GDM1 (cell line): ENCODE measurements around the gene KIFC1.
A peak's percentile ranks its signal among the peaks of the same experiment; 100 is the strongest.
"Not testable (repeated sequence)": the region's sequence is repeated elsewhere in the genome, so short reads cannot be mapped to it uniquely, and the experiment has no call there.

ENCODE experiments used
- DNase-seq: peaks from one replicate; lab custom pipeline; 2025; lab: John Stamatoyannopoulos, UW

Gene KIFC1

GRCh38 chr6:33373960-33374910, 17.4 kb upstream of the KIFC1 start:
- no peak for DNase-seq

GRCh38 chr6:33375143-33375671, 16.4 kb upstream of the KIFC1 start:
- no peak for DNase-seq

GRCh38 chr6:33377171-33377570, 14.5 kb upstream of the KIFC1 start:
- no peak for DNase-seq

GRCh38 chr6:33379184-33379583, 12.4 kb upstream of the KIFC1 start:
- DNase-seq, result not testable (repeated sequence)

GRCh38 chr6:33380272-33380981, 11.2 kb upstream of the KIFC1 start:
- no peak for DNase-seq

- DNase-seq, result no peak
These were observed 8.0 kb upstream of the KIFC1 start for GRCh38 chr6:33383427-33384185.

- DNase-seq, result no peak
These were observed 7.0 kb upstream of the KIFC1 start for GRCh38 chr6:33384581-33385020.

- no peak for DNase-seq
These were observed 1.4 kb upstream of the KIFC1 start for GRCh38 chr6:33390173-33390572.

- no peak for DNase-seq
These were observed 801 bp upstream of the KIFC1 start for GRCh38 chr6:33390767-33391277.

- DNase-seq, result no peak
These were observed 435 bp downstream of the KIFC1 start for GRCh38 chr6:33391922-33392594.

- DNase-seq, result no peak
These were observed 949 bp downstream of the KIFC1 start for GRCh38 chr6:33392595-33392948.

GRCh38 chr6:33392979-33393378, 1.4 kb downstream of the KIFC1 start:
- no peak for DNase-seq

GRCh38 chr6:33397541-33397940, 5.9 kb downstream of the KIFC1 start:
- DNase-seq, result no peak

- not testable (repeated sequence) for DNase-seq
These were observed 7.0 kb downstream of the KIFC1 start for GRCh38 chr6:33398601-33399000.

GRCh38 chr6:33399881-33400280, 8.3 kb downstream of the KIFC1 start:
- not testable (repeated sequence) for DNase-seq

GRCh38 chr6:33404884-33405283, 13.3 kb downstream of the KIFC1 start:
- no peak for DNase-seq

- no peak for DNase-seq
These were observed 13.8 kb downstream of the KIFC1 start for GRCh38 chr6:33405386-33405940.

GRCh38 chr6:33406126-33406525, 14.5 kb downstream of the KIFC1 start:
- no peak for DNase-seq

- no peak for DNase-seq
These were observed 15.6 kb downstream of the KIFC1 start for GRCh38 chr6:33407132-33407718.

GRCh38 chr6:33410050-33410710, 18.6 kb downstream of the KIFC1 start:
- peak; percentile 99 for DNase-seq
